ENCODE results near the gene MICAL2.
A peak's percentile ranks its signal among the peaks of the same experiment; 100 is the strongest.
"Not testable (repeated sequence)": the region's sequence is repeated elsewhere in the genome, so short reads cannot be mapped to it uniquely, and the experiment has no call there.

Gene MICAL2

GRCh38 chr11:12134236-12134585, 23.8 kb downstream of the MICAL2 start:
- no peak for DNase-seq (ENCODE audit: low spot score)

DNA sequence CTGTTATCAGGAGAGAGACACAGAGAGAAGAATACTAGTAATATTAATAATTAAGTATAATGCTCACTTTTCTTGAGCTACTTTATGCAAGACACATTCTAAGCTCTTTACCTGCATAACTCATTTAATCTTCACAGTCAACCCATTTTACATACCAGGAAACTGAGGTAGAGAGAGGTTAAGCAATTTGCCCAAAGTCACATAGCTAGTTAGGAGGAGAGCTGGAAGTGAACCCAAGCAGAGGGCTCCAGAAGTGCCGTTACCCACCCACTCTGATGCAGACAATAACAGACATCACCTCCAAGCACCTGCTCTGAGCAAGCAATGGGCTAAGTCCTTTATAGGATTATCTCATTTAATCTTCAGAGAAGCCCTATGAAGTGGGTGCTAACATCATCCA, 24.8 kb downstream of the MICAL2 start:
- no peak for DNase-seq (ENCODE audit: low spot score)

DNA sequence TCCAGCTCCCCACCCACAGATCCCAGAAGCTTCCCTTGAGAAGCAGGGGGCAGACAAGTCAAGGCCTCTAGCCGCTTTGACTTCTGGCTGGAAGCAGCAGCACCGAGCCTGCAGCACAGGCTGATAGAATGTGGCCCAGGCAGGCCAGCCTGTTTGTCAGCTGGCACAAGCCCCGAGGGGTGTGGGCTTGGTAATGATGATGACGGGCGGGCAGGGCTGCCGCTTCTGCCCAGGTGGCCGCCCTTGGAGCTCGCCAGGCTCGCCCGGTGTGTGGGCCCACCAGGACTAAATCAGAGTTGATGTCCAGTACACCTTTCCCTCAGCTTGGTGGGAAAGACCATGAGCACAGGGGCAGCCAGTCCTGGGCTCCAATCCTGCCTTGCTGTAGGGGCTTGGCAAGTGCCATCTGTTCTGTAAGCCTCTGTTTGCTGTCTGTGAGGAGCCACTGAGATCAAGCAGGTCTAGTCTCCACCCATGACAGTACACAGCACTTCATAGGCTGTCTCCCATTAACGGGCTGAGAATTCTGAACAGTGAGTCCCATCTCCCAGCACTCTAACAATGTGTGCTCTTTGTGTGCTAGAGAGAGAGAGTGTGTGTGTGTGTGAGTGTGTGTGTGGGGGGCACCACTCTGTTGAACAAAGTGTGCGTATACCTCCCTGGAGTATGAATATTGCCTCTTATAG, 26.8 kb downstream of the MICAL2 start:
- no peak for DNase-seq (ENCODE audit: low spot score)

DNA sequence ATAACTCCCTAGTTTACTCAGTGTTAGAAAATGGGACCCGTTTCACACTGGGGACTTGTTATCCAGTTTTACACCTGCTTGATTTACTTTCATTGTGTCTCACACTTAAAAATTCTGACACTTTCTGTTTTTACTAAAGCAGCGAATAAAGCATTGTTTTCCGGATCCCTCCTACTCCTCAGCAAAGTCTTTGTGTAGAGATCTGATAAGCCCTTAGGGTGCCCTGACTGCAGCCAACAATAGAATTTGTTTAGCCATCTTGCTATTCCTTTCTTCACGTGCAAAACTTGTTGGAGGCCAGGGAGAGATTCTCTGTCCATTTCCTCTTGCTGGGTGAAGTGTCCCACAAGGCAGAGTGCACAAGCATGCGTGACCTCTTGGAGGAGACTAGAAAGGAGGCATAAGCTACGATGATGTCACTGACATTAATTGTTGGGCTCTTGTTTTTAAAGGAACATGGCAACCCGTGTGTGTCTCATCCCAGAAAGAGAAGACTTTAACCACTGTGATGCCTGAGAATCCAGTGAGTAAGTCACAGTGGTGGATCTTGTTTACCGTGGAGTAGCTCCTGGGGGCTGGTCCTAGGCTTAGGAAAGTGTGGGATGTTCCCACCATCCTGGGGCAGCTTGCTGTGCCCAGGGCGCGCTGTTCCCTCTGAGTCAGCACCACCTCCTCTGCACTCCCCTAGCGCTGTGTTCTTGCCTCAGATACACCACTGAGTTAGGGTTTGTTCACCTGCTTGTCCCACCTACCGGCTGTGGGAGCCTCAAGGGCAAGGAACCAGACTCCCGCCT, 27.7 kb downstream of the MICAL2 start:
- no peak for DNase-seq (ENCODE audit: low spot score)

GRCh38 chr11:12139144-12139881, 28.9 kb downstream of the MICAL2 start:
- DNase-seq (ENCODE audit: low spot score) = no peak

DNA sequence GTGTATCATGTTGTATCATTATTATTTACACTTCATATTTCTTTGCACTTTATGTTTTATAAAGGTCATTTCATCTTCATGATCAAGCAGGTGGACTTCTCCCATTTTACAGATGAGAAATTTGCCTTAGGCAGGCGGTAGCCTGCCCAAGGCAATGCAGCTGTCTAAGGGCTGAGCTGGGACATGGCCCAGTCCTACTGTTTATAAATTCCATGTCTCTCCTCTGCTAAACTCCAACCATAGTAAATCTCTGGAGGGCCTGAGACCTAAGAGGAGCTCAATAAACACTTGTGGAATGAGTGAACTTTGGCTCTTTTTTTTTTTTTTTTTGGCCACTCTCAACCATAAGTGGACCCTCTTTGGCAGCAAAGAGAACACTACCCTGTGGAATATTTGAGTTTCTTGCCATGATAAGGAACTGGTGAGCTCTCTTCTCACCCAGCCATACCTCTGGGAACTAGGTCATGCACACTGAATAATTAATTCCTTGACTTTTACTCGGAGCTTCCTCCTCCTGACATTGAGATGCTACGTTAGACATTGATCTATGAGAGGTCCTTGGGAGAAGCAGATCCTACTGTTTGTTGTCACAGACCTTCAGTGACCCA, 29.9 kb downstream of the MICAL2 start:
- no peak for DNase-seq (ENCODE audit: low spot score)

DNA sequence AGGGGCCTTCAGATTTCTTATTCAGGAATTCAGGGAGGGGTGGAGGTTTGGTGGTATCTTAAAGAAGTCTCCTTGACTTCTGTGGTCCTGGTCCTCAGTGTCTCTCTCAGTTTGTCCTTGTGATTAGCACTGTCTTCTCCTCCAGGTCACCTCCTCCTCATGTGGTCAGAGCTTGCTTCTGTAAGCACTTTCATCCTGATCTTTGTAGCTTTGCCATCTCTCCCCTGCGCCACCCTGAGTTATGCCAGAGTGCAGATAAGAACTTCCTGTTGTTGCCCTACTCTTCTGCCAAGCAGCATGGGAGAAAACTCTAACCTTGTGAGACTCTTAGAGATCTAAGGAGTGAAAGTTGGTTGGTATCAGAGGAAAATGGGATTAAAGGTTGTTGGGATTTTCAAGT, 30.9 kb downstream of the MICAL2 start:
- DNase-seq (ENCODE audit: low spot score) = peak; percentile 21

DNA sequence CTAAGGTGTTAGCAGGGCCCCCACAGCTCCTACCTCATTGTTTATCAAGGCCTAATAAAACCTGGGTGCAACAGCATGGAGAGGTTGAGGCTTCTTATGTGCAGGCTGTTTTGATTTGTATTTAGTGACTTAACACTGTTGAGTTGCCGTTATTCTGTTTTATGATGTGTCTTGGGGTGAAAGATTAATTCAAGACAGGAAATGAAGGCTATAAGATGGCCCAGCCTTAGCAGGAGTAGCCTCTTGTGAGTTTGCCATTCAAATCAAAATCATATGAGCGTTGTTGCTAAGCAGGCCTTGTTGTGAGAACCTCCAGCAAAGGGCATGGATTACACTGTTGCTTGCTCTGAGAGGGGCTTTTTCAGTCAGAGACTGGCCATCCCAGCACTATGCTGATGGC, 31.8 kb downstream of the MICAL2 start:
- DNase-seq (ENCODE audit: low spot score) = no peak

DNA sequence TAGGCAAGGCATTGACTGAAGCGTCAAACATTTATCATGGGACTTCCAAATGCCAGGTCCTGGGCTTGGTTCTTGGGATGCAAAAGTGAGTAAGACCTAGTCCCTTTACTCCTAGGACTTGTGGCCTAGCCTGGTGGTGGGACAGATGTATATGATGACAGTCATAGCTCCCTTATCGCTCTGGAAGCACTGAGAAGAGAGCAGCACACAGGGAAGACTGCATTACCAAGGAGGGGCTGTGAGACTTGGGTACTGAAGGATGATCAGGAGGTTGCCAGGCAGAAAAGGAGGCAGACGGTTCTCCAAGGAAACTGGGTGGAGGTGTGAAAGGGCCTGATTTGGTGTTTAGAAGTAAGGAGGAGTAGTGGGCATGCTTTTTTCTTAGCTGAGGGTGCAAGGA, 32.5 kb downstream of the MICAL2 start:
- DNase-seq (ENCODE audit: low spot score) = no peak

DNA sequence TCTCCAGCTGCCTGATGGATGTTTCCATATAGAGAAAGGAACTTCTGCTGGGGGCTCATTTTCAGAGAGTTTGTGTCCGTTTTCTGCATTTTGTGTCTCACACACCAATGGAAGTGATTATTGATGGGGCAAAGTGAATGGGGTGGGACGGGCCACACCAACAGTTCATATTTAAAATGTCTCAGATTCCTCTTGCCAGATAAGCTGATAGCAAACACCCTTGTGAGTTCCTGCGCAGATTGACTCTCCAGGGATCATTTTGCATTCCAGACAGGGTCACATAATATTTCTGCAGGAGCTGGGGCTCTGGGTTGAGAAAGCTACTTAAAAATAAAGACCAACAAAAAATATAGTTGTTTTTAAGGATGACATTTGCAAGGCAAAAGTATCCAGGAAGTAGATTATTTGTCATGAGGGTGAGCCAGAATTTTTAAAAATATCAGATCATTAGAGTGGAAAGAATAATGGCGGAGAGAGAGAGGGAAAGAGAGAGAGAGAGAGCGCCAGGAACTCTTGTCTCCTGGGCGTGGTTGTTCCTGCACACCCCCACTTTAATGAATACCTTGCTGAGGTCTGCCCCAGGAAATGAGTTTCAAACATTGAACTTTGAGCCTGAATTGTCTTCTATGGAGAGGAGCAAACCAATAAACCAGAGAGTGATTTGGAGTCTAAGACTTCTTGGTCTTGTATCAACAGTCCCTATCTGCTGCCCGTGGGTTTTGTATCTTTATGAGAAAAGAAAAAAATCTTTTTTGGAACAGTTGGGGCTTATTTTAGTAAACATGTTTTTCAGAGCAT, 33.3 kb downstream of the MICAL2 start:
- DNase-seq (ENCODE audit: low spot score) = no peak

DNA sequence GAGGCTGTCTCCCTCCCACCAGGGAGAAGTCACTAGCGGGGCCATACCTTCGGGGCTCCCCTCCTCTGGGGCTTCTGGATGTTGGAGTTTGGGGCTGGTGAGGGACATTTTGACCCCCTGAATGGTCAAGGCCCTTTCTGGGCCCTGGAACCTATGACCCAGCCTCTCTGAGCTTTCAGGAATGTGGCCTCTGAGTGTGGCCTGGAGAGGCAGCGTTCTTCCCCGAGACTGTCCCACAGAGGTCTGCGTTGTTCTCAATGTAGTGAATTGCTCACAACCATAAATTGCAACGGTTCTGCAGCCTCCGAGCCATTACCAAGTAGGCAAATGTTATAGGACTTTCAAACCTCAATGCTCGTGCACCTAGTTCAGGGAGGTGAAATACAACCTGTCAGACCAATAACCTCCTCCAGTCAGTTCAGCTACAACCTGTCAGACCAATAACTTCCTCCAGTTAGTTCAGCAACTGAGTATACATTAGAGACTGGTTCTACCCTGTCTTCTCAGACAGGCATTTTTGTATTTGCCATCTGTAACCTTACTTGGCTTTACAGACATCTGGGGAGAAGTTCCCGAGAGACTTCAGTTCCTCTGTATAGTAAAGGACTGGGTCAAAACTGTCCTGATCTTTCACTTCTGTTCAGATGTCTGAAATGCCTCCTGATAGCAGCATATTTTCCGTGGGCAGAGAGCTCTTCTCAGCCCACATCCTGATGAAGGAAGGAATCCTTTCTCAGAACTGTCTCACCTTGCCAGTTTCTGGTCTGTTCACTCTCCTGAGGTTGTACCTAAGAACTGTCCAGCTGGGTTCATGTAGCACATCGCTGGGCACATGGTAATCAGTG, 34.2 kb downstream of the MICAL2 start:
- no peak for DNase-seq (ENCODE audit: low spot score)

GRCh38 chr11:12146678-12147077, 36.3 kb downstream of the MICAL2 start:
- DNase-seq (ENCODE audit: low spot score) = not testable (repeated sequence)

GRCh38 chr11:12147827-12148226, 37.4 kb downstream of the MICAL2 start:
- DNase-seq (ENCODE audit: low spot score) = no peak

DNA sequence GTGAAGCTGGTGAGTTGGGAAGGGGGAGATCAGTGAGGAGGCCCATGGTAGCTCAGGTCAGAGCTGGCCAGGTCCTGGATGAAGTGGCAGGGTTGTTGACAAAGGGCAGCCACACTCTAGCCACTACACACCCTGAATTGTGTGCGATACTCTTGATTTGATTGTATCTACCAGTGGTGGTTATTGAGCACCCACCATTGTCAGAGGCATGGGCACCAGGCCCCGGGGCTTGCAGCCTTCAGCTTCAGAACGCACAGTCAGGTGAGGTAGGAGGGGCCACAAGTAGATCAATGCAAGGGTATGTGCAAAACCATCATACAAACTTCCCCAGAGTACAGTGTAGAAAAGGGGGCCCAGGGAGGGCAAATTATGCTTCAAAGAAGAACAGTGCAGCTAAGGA, 38.1 kb downstream of the MICAL2 start:
- no peak for DNase-seq (ENCODE audit: low spot score)

- no peak for DNase-seq (ENCODE audit: low spot score)
Observed at GRCh38 chr11:12148882-12149281, 38.5 kb downstream of the MICAL2 start.

GRCh38 chr11:12149672-12150225, 39.4 kb downstream of the MICAL2 start:
- no peak for DNase-seq (ENCODE audit: low spot score)

DNA sequence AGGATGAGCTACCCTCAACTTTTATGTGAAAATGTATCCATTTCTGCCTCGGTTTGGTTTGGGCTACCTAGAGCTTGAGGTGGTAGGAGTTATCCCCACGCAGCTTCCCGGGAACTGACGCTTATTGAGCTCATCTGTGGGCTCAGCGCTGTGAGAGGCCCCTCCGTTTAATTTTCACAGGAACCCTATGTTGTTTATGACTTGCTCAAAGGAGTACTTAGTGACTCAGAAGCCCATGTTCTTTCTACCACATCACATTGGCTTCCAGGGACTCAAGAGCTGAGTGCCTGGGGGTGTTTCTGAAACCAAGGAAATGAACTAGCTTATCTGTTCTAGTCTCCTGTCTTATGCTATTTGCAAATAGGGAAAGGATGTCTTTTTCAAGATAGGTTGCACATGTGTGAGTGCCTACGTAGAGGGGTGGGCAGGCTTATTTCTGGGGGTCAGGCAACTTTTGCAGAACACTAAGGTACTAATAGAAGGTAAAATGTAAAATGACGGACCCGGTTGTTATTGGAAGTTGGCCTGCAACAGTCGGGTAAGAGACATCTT, 40.5 kb downstream of the MICAL2 start:
- DNase-seq (ENCODE audit: low spot score) = no peak

GRCh38 chr11:12152321-12152720, 41.9 kb downstream of the MICAL2 start:
- DNase-seq (ENCODE audit: low spot score) = no peak

- no peak for DNase-seq (ENCODE audit: low spot score)
Observed at GRCh38 chr11:12154871-12155668, 44.7 kb downstream of the MICAL2 start.
